B cell (primary cell): ENCODE measurements around the gene FES. TPM values are rescaled to one million over a fixed set of nuclear protein-coding genes. Genes with fewer than 3 reads are reported as not detected.

Experiments
- ATAC-seq: fragments of 200-7000 bp; cut with Tn5 transposase; one replicate; pipeline ENCODE4 v1.10.0; 2021; ENCODE audit warnings: low read depth, mild to moderate bottlenecking, moderate number of reproducible peaks, moderate library complexity
- CTCF ChIA-PET: fragments of 350-600 bp; sonication (Branson Sonifier 250); formaldehyde crosslinking; loops from one replicate; lab custom pipeline; 2021; ENCODE audit warnings: antibody characterized with exemption, inconsistent platforms; lab: Charles Lee
- POLR2A ChIA-PET: fragments of 350-600 bp; sonication (Branson Sonifier 250); formaldehyde crosslinking; loops from one replicate; lab custom pipeline; 2021; ENCODE audit warnings: antibody characterized with exemption; lab: Charles Lee
- DNase-seq: peaks from one replicate; pipeline ENCODE4 v3.0.0; 2013
- H2AFZ ChIP-seq: 2 replicates; pipeline ENCODE4 v1.6.1; 2012; ENCODE audit warnings: mild to moderate bottlenecking, low read depth, low read length; ENCODE audit not compliant: insufficient read depth, poor library complexity, severe bottlenecking
- H3K27ac ChIP-seq, 2 donors: 1 replicate in 1 of 2; 2 replicates in 1 of 2; pipeline ENCODE4 v1.5.1; 2012 to 2013; ENCODE audit warnings: low read length in 2 of 2, mild to moderate bottlenecking in 2 of 2, moderate library complexity in 1 of 2
- H3K27me3 ChIP-seq, 4 experiments: fragments of 200-600 bp in 1 of 4; sonication (generic) in 1 of 4; replicated peaks in 1 of 4; 1 replicate in 2 of 4; 2 replicates in 2 of 4; pipeline versions ENCODE4 v1.6.1 to v1.7.0; 2013 to 2016; ENCODE audit warnings: low read length in 3 of 4, mild to moderate bottlenecking in 2 of 4, mixed read lengths in 1 of 4, moderate library complexity in 1 of 4; ENCODE audit not compliant: insufficient read depth in 4 of 4, control insufficient read depth in 3 of 4; ENCODE audit errors: control extremely low read depth in 1 of 4
- H3K36me3 ChIP-seq, 2 experiments: replicated peaks in 1 of 2; 1 replicate in 1 of 2; 2 replicates in 1 of 2; pipeline versions ENCODE4 v1.6.1 to v1.7.1; 2013; ENCODE audit warnings: low read length in 1 of 2; ENCODE audit not compliant: insufficient read depth in 2 of 2, control insufficient read depth in 1 of 2; ENCODE audit errors: control extremely low read depth in 1 of 2, extremely low read depth in 1 of 2
- H3K4me1 ChIP-seq, 2 donors: fragments of 200-600 bp in 1 of 2; sonication (generic) in 1 of 2; 1 replicate in 1 of 2; 2 replicates in 1 of 2; pipeline versions ENCODE4 v1.5.1 to v1.6.1; 2013 to 2017; ENCODE audit warnings: low read length in 2 of 2; ENCODE audit not compliant: control insufficient read depth in 2 of 2, insufficient read depth in 2 of 2
- H3K4me2 ChIP-seq: replicated peaks from 2 replicates; pipeline ENCODE3; 2012; ENCODE audit warnings: mild to moderate bottlenecking, low read depth, low read length; ENCODE audit not compliant: poor library complexity, severe bottlenecking
- H3K4me3 ChIP-seq, 5 experiments: fragments of 200-600 bp in 1 of 5; sonication (generic) in 1 of 5; 1 replicate in 3 of 5; 2 replicates in 2 of 5; pipeline versions ENCODE4 v1.5.1 to v1.7.0; 2011 to 2016; ENCODE audit warnings: low read length in 4 of 5, mild to moderate bottlenecking in 4 of 5, low read depth in 2 of 5, control low read depth in 1 of 5, moderate library complexity in 1 of 5; ENCODE audit not compliant: insufficient read depth in 1 of 5; ENCODE audit errors: control extremely low read depth in 1 of 5, extremely low read depth in 1 of 5
- H3K79me2 ChIP-seq: fragments of 200-600 bp; sonication (generic); one replicate; pipeline ENCODE4 v1.6.0; 2016; ENCODE audit warnings: low read length; ENCODE audit not compliant: control insufficient read depth, insufficient read depth
- H3K9ac ChIP-seq: fragments of 200-600 bp; sonication (generic); 2 replicates; pipeline ENCODE4 v1.6.1; 2017; ENCODE audit warnings: mild to moderate bottlenecking, low read length, moderate library complexity
- H3K9me3 ChIP-seq, 3 donors: one replicate each; pipeline versions ENCODE4 v1.6.1 to v1.7.1; 2013; ENCODE audit warnings: low read length in 2 of 3; ENCODE audit not compliant: control insufficient read depth in 2 of 3, insufficient read depth in 1 of 3; ENCODE audit errors: control extremely low read depth in 1 of 3
- H4K20me1 ChIP-seq: 2 replicates; pipeline ENCODE4 v1.6.0; 2012; ENCODE audit warnings: mild to moderate bottlenecking, low read length; ENCODE audit not compliant: insufficient read depth, control insufficient read depth, poor library complexity, severe bottlenecking
- H3K27ac Mint-ChIP-seq: one replicate; pipeline ENCODE4 v1.8.0; 2021; ENCODE audit warnings: mixed read lengths
- H3K27me3 Mint-ChIP-seq: one replicate; pipeline ENCODE4 v1.8.0; 2021; ENCODE audit warnings: mixed read lengths
- H3K4me1 Mint-ChIP-seq: one replicate; pipeline ENCODE4 v1.8.0; 2021; ENCODE audit warnings: mixed read lengths
- H3K4me3 Mint-ChIP-seq: one replicate; pipeline ENCODE4 v1.8.0; 2021; ENCODE audit warnings: mixed read lengths
- H3K9me3 Mint-ChIP-seq: one replicate; pipeline ENCODE4 v1.8.0; 2022; ENCODE audit warnings: mixed read lengths; ENCODE audit not compliant: insufficient read depth
- EZH2 ChIP-seq: IDR thresholded peaks from 2 replicates; pipeline ENCODE4 v1.6.1; 2012; ENCODE audit warnings: borderline replicate concordance, low read depth, mild to moderate bottlenecking, moderate library complexity, low read length; ENCODE audit not compliant: insufficient read depth, poor library complexity, severe bottlenecking
- WGBS: methylation state at CpG from one replicate; pipeline ENCODE4 v1.1.5; 2013; ENCODE audit warnings: missing lambda C conversion rate; ENCODE audit not compliant: insufficient coverage; 5-methylcytosine and 5-hydroxymethylcytosine counted together
- intact Hi-C: fragments of 100-400 bp; cut with micrococcal nuclease; formaldehyde crosslinking; loops from one replicate; pipeline ENCODE4 v1.10.0; 2022
- polyA plus RNA-seq: library from polyadenylated mRNA; depleted of rRNA; stranded (reverse); fragments of >200 nt; gene quantifications from 2 replicates; pipeline ENCODE4 v1.2.3, GENCODE V29; 2012
- total RNA-seq, 2 donors: library from RNA; stranded (reverse); fragments of 120-200 nt in 1 of 2; gene quantifications; 1 replicate in 1 of 2; 2 replicates in 1 of 2; pipeline versions ENCODE4 v1.2.3 to v1.2.4, GENCODE V29; 2013 to 2022
- TF ChIP-seq, protein P1 (sequence below): fragments of 200-600 bp; IDR thresholded peaks from one replicate; pipeline ENCODE4 v1.8.0; 2022; ENCODE audit warnings: antibody characterized with exemption, mild to moderate bottlenecking

Gene FES
- total and polyA plus RNA-seq, 2 donors (not counting 1 experiment from before 2014, with no cell fraction given), result 23.9 to 31.4 TPM

- peaks cover 18% of the 10 kb centered on the region for H4K20me1 ChIP-seq
- peaks cover 9% of the 10 kb centered on the region for H3K79me2 ChIP-seq
- H3K36me3 ChIP-seq, result peaks cover 0 to 57% of the 10 kb centered on the region in 2 experiments
- H3K4me3 ChIP-seq, result no peak overlapping the region
- 90% methylated on average over 34 of the region's 35 CpGs for WGBS
- no peak for DNase-seq
- Mint-ChIP-seq H3K27ac (no peak overlapping the region), H3K4me1 (peaks cover 7% of the 10 kb centered on the region), H3K27me3 (no peaks in the 10 kb centered on the region), H3K4me3 (no peak overlapping the region), H3K9me3 (no peaks in the 10 kb centered on the region)
- TF ChIP-seq, protein P1, sequence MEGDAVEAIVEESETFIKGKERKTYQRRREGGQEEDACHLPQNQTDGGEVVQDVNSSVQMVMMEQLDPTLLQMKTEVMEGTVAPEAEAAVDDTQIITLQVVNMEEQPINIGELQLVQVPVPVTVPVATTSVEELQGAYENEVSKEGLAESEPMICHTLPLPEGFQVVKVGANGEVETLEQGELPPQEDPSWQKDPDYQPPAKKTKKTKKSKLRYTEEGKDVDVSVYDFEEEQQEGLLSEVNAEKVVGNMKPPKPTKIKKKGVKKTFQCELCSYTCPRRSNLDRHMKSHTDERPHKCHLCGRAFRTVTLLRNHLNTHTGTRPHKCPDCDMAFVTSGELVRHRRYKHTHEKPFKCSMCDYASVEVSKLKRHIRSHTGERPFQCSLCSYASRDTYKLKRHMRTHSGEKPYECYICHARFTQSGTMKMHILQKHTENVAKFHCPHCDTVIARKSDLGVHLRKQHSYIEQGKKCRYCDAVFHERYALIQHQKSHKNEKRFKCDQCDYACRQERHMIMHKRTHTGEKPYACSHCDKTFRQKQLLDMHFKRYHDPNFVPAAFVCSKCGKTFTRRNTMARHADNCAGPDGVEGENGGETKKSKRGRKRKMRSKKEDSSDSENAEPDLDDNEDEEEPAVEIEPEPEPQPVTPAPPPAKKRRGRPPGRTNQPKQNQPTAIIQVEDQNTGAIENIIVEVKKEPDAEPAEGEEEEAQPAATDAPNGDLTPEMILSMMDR, result no peak
- no peak for TF ChIP-seq EZH2
- no peak overlapping the region for H3K4me2 ChIP-seq
- H3K9ac ChIP-seq, result no peak overlapping the region
- no peaks in the 10 kb centered on the region for H3K27me3 ChIP-seq
- H2AFZ ChIP-seq, result no peak overlapping the region
- H3K9me3 ChIP-seq, result no peaks in the 10 kb centered on the region
- POLR2A ChIA-PET, result no interaction called here
- peaks cover 9 to 16% of the 10 kb centered on the region in 2 donors for H3K4me1 ChIP-seq
- no peak for ATAC-seq
- CTCF ChIA-PET, result no interaction called here
- intact Hi-C loops, result no loop called here
- no peak overlapping the region for H3K27ac ChIP-seq
These were observed 4.5 kb upstream of the FES start for GRCh38 chr15:90879730-90880366.

DNA sequence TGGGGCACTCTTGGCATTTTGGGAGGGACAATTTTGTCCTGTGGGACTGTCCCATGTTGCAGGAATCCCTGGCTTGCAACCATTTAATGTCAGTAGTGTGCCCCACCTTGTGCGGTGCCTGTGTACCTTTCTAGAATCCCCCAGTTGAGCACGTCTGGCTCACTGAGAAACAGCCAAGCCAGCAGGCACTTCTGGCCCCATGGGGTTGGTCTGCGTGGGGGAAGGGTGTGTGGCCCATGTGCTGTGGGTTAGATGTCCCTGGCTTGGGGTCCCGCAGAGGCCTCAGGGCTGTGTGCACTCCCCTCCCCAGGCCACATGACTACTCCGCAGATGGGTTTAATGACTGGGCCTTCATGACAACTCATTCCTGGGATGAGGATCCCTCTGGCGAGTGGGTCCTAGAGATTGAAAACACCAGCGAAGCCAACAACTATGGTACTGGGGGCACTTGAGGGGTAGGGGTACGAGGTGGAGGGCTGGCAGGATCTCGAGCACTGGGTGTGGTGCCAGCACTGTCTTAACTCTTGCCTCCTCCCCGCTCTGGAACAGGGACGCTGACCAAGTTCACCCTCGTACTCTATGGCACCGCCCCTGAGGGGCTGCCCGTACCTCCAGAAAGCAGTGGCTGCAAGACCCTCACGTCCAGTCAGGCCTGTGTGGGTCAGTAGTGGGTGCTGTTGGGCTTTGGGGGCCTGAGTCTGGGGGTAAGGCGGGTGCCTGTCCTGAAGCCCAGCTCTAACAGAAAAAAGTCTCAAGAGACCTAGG, 3.7 kb upstream of the FES start:
- peaks cover 14% of the 10 kb centered on the region for H3K4me1 Mint-ChIP-seq
- ATAC-seq (no peak), DNase-seq (no peak)
- WGBS, result 92% methylated on average over 14 of the region's 16 CpGs
- no peak overlapping the region for H3K4me3 ChIP-seq
- H3K79me2 ChIP-seq, result peaks cover 3% of the 10 kb centered on the region
- H3K4me1 ChIP-seq, result peaks cover 16 to 23% of the 10 kb centered on the region in 2 donors
- H3K27me3 Mint-ChIP-seq, result no peaks in the 10 kb centered on the region
- intact Hi-C loops, result no loop called here
- H3K27ac ChIP-seq, result no peak overlapping the region
- H3K27me3 ChIP-seq, result no peaks in the 10 kb centered on the region
- ChIA-PET POLR2A (no interaction called here), CTCF (interaction anchor here (1.1 kb wide), 1 partner anchor 52 kb away, joined by 5 read pairs; the partner anchor contains the start of gene HDDC3)
- H3K9me3 ChIP-seq, result no peaks in the 10 kb centered on the region
- H3K9ac ChIP-seq, result no peak overlapping the region
- H3K4me3 Mint-ChIP-seq, result no peak overlapping the region
- H2AFZ ChIP-seq, result no peak overlapping the region
- H3K36me3 ChIP-seq, result peaks cover 0 to 56% of the 10 kb centered on the region in 2 experiments
- H3K27ac Mint-ChIP-seq, result no peak overlapping the region
- peaks cover 11% of the 10 kb centered on the region for H4K20me1 ChIP-seq
- no peaks in the 10 kb centered on the region for H3K9me3 Mint-ChIP-seq
- no peak overlapping the region for H3K4me2 ChIP-seq
- TF ChIP-seq, protein P1, result no peak
- TF ChIP-seq EZH2, result no peak
